IPS DF 6.9 (cell line): ENCODE results near the gene CCDC92.

Experiments
- DNase-seq: peaks from one replicate; pipeline ENCODE4 v3.0.0-alpha.2; 2013; ENCODE audit warnings: low read depth, low spot score
- H3K27ac ChIP-seq: one replicate; pipeline ENCODE4 v1.5.1; 2013; ENCODE audit warnings: low read length, control low read depth
- H3K27me3 ChIP-seq: 2 replicates; pipeline ENCODE4 v1.6.1; 2013; ENCODE audit warnings: mild to moderate bottlenecking, low read length; ENCODE audit not compliant: control insufficient read depth, insufficient read depth
- H3K36me3 ChIP-seq: 2 replicates; pipeline ENCODE4 v1.6.1; 2013; ENCODE audit warnings: low read length; ENCODE audit not compliant: control insufficient read depth, insufficient read depth
- H3K4me1 ChIP-seq: 2 replicates; pipeline ENCODE4 v1.6.1; 2013; ENCODE audit warnings: low read length; ENCODE audit not compliant: control insufficient read depth, insufficient read depth
- H3K4me3 ChIP-seq: 2 replicates; pipeline ENCODE4 v1.5.1; 2013; ENCODE audit warnings: mild to moderate bottlenecking, low read length
- H3K9me3 ChIP-seq: 2 replicates; pipeline ENCODE4 v1.6.1; 2013; ENCODE audit warnings: low read length, inconsistent platforms; ENCODE audit not compliant: control insufficient read depth, insufficient read depth
- WGBS: extraction: QIAGEN DNeasy Blood & Tissue Kit; methylation state at CpG from one replicate; pipeline ENCODE4 v1.1.7; 2013; ENCODE audit warnings: mixed read lengths, missing lambda C conversion rate; ENCODE audit not compliant: insufficient read length, insufficient coverage; 5-methylcytosine and 5-hydroxymethylcytosine counted together

The CCDC92 gene

DNA sequence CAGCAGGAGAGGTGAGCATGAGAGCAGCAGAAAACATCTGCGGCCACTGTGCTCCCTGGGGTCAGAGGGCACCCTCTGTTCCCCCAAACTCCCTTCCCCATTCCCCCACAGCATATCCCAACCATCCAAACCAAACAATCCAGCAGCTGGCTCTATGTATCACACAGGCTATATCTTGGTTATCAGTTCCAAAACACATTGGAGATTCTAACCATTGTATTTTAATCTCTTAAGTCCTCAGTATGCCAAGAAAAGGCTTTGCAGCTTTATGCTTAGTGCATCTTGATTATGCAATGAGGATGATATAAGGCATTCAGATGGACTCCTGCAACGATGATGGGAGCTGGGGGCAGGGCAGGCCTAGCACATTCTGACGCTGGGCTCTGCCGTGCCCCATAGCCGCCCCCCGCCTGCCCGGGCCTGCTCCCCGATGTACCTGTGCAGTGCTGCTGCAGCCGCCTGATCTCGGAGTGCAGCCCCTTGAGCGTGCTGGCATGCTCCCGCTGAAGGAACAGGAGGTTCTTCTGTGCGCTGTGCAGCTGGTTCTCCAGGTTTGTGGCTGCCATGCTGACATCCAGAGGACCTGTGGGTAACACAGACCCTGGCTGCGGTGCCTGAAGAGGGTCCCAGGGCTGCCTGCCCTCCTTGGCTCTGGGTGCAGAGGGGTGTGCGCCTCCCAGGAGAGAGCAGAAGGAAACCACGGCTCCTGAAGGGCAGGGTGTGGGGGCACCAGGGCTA is 29.6 kb downstream of the CCDC92 start:
- WGBS: no CpG with 5 or more reads among the region's 16 CpGs
- Histone ChIP-seq H3K4me1 (no peaks in the 10 kb centered on the region; the same call in 1 of the 2 replicates), H3K36me3 (no peaks in the 10 kb centered on the region), H3K27ac (no peak overlapping the region), H3K27me3 (no peaks in the 10 kb centered on the region), H3K9me3 (no peaks in the 10 kb centered on the region), H3K4me3 (no peak overlapping the region)
- no peak for DNase-seq

DNA sequence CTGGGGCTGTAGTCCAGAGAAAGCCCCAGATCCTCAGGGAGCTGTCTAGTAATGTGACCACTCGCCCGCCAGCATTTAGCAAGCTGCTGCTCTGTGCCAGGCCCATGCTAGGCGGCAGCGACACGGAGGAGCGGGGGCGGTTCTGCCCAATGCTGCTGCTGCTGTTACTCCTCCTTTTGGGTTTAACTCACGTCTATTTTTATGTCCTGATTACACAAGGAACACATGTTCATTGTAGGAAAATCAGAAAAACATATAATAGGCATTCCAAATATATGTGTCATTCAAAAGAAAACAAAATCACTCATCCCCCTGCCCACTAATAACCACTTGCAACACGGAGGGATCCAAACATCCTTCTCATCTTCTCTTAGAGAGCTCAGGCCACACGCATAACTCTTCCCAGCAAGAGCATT is 30.4 kb downstream of the CCDC92 start:
- DNase-seq: no peak
- H3K9me3 ChIP-seq: no peaks in the 10 kb centered on the region
- H3K27ac ChIP-seq: no peak overlapping the region
- no peaks in the 10 kb centered on the region for H3K36me3 ChIP-seq
- no peaks in the 10 kb centered on the region for H3K27me3 ChIP-seq
- no CpG with 5 or more reads among the region's 10 CpGs for WGBS
- no peak overlapping the region for H3K4me3 ChIP-seq
- no peaks in the 10 kb centered on the region; the same call in 1 of the 2 replicates for H3K4me1 ChIP-seq

DNA sequence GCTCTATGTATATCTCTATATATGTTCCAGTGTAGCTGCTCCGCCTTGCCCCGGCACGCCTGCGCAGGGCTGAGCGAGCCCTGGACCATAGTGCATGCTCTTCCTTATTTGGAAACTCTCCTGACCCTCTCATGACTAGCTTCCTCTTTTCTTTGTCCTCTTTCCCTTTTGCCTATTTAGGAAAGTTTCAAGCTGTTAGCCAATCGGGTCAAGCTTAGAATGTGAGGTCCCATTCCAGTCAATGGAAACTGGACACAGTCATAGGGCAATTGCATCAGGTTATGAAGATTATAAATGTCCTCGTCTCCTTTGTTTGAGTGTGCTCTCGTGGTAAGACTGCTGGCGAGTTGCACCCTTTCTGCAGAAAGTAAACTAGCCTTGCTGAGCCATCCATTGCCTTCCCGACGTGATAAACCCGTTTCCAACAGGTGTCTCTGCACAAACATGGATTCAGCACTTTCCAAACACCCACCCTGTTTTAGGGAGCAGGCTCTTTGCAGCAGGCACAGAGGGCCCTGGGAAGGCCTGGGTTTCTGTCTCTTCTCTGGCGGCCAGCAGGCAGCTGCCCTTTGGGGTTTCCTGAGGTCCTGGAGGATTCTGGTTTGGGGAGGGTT is 30.9 kb downstream of the CCDC92 start:
- Histone ChIP-seq H3K4me1 (no peaks in the 10 kb centered on the region; the same call in 1 of the 2 replicates), H3K27ac (no peak overlapping the region), H3K36me3 (no peaks in the 10 kb centered on the region), H3K4me3 (no peak overlapping the region), H3K27me3 (no peaks in the 10 kb centered on the region), H3K9me3 (no peaks in the 10 kb centered on the region)
- no peak for DNase-seq
- WGBS: no CpG with 5 or more reads among the region's 13 CpGs

DNA sequence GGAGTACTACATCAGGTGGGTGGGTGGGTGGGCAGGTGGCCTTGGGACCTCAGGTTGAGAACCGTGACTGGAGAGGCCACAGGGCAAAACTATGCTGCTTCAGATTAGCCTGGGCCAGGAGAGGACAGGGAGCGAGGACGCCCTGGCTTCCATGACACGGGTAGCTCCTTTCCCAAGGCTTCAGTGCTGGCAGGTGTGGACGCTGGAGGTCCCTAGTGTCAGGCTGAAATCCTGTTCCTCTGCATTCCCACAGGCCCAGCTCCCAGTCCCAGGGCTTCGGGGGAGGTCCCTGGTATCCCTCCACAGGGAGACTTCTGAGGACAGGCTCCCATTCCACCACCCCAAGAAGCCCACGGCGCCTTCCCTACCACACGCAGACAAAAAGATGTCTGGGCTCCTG is 31.6 kb downstream of the CCDC92 start:
- Histone ChIP-seq H3K9me3 (no peaks in the 10 kb centered on the region), H3K36me3 (no peaks in the 10 kb centered on the region), H3K27ac (no peak overlapping the region), H3K27me3 (no peaks in the 10 kb centered on the region), H3K4me1 (no peaks in the 10 kb centered on the region; the same call in 1 of the 2 replicates), H3K4me3 (no peak overlapping the region)
- WGBS: no CpG with 5 or more reads among the region's 9 CpGs
- DNase-seq: no peak

DNA sequence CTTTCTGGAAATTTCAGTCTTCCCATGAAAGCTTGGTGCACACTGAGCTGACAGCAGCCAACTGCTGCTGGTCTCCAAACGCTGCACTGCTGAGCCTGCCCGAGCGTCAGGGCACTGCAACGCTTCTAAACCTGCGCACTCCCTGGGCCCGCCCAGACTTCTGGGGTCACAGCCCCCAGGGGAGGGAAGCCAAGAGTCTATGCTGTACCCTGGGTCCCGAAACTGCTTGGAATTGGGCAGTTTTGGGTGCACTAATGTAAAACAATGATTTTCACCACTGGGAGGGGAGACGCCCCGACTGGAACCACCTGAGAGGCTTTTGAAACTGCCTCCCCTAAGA is 32.0 kb downstream of the CCDC92 start:
- no peak for DNase-seq
- no peaks in the 10 kb centered on the region for H3K9me3 ChIP-seq
- H3K4me1 ChIP-seq: no peaks in the 10 kb centered on the region; the same call in 1 of the 2 replicates
- H3K36me3 ChIP-seq: no peaks in the 10 kb centered on the region
- no peak overlapping the region for H3K27ac ChIP-seq
- H3K4me3 ChIP-seq: no peak overlapping the region
- WGBS: no CpG with 5 or more reads among the region's 9 CpGs
- no peaks in the 10 kb centered on the region for H3K27me3 ChIP-seq

DNA sequence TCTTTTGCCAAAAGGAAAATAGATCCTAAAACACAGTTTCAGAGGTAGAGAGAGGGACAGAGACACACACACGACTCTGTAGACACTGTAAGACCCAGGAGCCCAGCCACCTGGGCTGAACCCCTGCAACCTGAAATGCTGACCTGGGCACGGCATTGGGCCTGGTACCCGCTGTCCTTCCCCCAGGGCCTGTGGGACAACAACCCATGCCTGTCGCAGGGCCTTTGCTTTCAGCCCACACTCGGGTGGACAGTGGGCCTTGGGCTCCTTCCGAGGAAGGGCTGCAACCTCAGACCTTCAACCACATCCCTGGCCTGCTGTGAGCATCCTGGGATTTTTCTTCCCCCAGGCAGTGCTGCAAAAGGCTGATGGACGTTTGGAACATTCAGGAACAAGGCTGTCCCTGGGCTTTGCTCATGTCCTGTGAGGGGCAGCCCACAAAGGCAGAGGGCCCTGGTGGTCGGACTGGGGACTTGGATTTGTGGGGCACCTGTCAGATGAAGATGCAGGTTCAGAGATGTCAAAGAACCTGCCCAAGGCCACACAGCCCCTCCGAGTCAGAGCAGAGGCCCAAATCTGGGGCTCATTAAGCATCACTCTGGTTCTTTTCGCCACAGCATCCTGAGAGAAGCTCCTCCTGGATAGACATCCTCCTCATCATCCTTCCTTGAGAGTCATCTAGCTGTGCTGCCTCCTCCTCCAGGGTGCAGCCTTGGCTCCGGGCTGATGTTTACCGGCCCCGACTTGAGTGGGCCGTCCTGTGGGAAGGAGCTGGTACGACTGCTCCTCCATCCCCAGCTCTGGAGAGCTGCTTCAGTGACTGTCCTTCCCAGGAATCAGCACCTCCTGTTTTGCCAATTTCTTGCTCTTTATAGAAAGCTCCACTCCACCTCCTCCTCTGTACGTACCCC is 32.7 kb downstream of the CCDC92 start:
- Histone ChIP-seq H3K27ac (no peak overlapping the region), H3K27me3 (no peaks in the 10 kb centered on the region), H3K9me3 (no peaks in the 10 kb centered on the region), H3K4me1 (no peaks in the 10 kb centered on the region; the same call in 1 of the 2 replicates), H3K4me3 (no peak overlapping the region), H3K36me3 (no peaks in the 10 kb centered on the region)
- DNase-seq: no peak
- WGBS: no CpG with 5 or more reads among the region's 16 CpGs

DNA sequence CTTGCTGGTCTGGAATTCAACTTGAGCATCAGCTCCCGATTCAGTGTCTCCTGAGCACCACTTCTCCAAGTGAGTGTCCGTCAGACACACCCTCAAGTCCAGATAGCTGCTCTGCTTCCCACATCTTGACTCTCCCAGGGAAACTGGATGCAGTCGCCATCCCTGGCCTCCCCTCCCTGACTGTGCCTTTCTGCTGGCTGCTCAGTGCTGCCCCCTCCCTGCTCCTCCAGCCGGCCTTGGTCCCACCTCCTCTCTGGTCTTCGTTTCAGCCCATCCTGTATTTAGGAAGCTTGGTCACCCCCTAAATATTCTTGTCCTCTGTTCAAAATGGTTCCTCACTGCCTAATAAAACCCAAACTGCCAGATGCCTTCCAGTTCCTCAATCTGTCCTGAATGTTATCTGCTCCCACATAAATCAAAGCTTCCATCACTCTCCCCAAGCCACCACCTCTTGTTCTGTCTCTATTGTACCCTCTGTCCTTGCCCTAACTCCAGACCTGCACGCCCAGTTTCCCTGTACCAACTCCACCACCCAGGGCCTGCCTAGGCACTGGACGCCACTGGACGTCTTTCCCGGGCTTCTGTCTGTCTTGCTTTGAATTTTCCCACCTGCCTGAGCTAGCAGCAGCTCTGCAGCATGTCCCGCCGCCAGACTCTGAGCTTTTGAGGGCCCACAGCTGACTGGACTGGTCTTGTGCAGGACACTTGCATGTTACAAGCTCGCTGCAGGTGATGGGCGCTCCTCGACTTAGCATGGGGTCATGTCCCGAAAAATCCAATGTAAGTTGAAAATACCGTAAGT is 33.8 kb downstream of the CCDC92 start:
- Histone ChIP-seq H3K36me3 (no peaks in the 10 kb centered on the region), H3K27ac (no peak overlapping the region), H3K4me1 (no peaks in the 10 kb centered on the region; the same call in 1 of the 2 replicates), H3K27me3 (no peaks in the 10 kb centered on the region), H3K4me3 (no peak overlapping the region), H3K9me3 (no peaks in the 10 kb centered on the region)
- WGBS: no CpG with 5 or more reads among the region's 16 CpGs
- no peak for DNase-seq

DNA sequence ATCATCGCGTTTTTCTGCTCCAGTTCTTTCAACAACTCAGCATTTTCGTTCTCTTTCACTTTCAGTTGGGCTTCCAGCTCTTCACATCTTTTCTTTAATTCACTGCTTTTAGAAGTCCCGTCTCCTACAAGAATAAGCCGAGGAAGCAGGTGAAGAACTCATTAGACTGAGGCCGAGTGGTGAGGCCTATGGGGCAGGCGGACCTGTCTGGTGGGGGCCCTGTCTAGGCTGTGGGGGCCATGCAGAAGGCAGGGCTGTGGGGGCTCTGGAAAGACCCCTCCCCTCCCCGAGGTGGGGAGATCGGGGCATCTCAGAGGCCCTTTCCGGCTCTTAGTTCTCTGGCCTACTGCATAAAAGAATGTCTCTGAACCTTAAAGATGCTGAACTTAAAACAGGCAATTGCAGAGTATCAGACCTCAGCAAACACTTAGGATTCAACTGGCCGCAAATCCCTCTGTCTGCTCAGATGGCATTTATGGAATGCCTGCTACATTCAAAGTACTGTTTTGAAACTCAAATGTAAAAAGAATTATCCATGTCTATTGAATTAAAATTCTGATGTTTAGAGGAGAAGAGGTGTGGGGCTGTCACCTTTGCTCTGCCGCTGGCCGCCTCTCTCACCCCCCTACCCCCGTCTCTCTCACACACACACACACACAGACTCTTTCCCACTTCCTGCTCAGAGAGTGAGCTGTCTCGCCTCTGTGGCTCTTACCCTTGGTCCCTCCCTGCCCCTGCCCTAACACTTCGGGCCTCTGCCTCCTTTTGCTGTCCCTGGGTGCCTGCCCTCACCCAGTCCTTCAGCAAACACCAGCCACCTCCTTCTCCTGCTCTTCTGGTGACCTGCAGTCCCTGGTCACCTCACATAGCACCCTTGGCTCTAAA is 34.7 kb downstream of the CCDC92 start:
- Histone ChIP-seq H3K27me3 (no peaks in the 10 kb centered on the region), H3K9me3 (no peaks in the 10 kb centered on the region), H3K4me3 (no peak overlapping the region), H3K27ac (no peak overlapping the region), H3K36me3 (no peaks in the 10 kb centered on the region), H3K4me1 (no peaks in the 10 kb centered on the region; the same call in 1 of the 2 replicates)
- WGBS: no CpG with 5 or more reads among the region's 16 CpGs
- no peak for DNase-seq

DNA sequence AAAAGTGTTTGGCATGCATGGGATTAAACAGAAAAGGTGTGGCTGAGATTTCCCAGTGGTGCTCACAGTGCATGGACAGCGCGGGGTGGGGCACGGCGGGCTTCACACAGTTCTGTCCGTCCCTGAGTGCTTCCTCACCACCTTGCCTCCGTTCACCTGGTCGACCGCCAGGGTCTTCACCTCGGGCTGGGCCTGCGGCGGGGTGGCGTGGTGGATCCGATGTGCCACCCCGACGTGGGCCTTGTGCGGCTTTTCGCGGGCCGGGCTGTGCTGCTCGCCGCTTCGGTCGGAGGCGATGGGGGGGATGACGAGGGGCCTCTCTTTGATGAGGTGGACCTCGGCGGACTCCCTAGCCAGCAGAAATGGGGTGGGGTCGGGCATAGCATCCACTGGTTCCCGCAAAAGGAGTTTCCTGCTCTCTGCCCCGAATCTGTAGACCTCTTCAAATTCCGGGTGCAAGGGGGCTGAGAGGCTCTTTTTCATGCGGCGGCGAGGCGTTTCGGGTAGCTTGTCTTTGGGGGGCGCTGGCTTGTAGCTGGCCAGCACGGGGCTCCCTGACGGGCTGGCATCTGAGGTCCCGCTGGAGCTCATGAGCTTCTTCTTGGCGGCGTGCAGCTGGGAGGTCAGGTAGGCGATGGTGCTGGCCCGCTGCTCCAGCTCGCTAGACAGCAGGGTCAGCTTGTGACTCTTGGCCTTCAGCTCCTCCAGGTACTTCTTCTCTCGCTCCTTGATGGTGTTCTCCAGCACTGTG is 35.5 kb downstream of the CCDC92 start:
- no peak for DNase-seq
- no peak overlapping the region for H3K27ac ChIP-seq
- H3K27me3 ChIP-seq: no peaks in the 10 kb centered on the region
- no peaks in the 10 kb centered on the region for H3K36me3 ChIP-seq
- no peaks in the 10 kb centered on the region; the same call in 1 of the 2 replicates for H3K4me1 ChIP-seq
- H3K9me3 ChIP-seq: no peaks in the 10 kb centered on the region
- H3K4me3 ChIP-seq: no peak overlapping the region
- no CpG with 5 or more reads among the region's 46 CpGs for WGBS
